GM21515 (cell line): ENCODE results near the gene ADCY1.
"Not testable (repeated sequence)": the region's sequence is repeated elsewhere in the genome, so short reads cannot be mapped to it uniquely, and the experiment has no call there.

ENCODE experiments used
- ATAC-seq: cut with Tn5 transposase; IDR thresholded peaks from one replicate; pipeline ENCODE4 v1.9.1; 2021; ENCODE audit not compliant: unreplicated experiment

The ADCY1 gene

GRCh38 chr7:45726883-45727282 is 152.7 kb downstream of the ADCY1 start:
- no peak for ATAC-seq

GRCh38 chr7:45731692-45732443 is 157.7 kb downstream of the ADCY1 start:
- ATAC-seq = not testable (repeated sequence)

GRCh38 chr7:45738920-45739319 is 164.8 kb downstream of the ADCY1 start:
- ATAC-seq = not testable (repeated sequence)

GRCh38 chr7:45740573-45740972 is 166.4 kb downstream of the ADCY1 start:
- ATAC-seq = not testable (repeated sequence)

GRCh38 chr7:45748976-45749375 is 174.8 kb downstream of the ADCY1 start:
- not testable (repeated sequence) for ATAC-seq

GRCh38 chr7:45751352-45751751 is 177.2 kb downstream of the ADCY1 start:
- ATAC-seq = not testable (repeated sequence)

GRCh38 chr7:45756333-45756732 is 182.2 kb downstream of the ADCY1 start:
- ATAC-seq = not testable (repeated sequence)

- not testable (repeated sequence) for ATAC-seq
These were observed 182.6 kb downstream of the ADCY1 start for GRCh38 chr7:45756757-45757156.

GRCh38 chr7:45759464-45759863 is 185.3 kb downstream of the ADCY1 start:
- ATAC-seq = not testable (repeated sequence)

GRCh38 chr7:45761545-45762205 is 187.5 kb downstream of the ADCY1 start:
- not testable (repeated sequence) for ATAC-seq

- ATAC-seq = not testable (repeated sequence)
These were observed 188.2 kb downstream of the ADCY1 start for GRCh38 chr7:45762225-45762994.

GRCh38 chr7:45768516-45769394 is 194.6 kb downstream of the ADCY1 start:
- ATAC-seq = peak; percentile 100

GRCh38 chr7:45769626-45770025 is 195.5 kb downstream of the ADCY1 start:
- not testable (repeated sequence) for ATAC-seq
